HG03064 (cell line): ENCODE measurements around the gene COX4I1.

Experiments
- ATAC-seq: cut with Tn5 transposase; IDR thresholded peaks from one replicate; pipeline ENCODE4 v1.9.1; 2021; ENCODE audit warnings: low read depth; ENCODE audit not compliant: unreplicated experiment

Gene COX4I1

DNA sequence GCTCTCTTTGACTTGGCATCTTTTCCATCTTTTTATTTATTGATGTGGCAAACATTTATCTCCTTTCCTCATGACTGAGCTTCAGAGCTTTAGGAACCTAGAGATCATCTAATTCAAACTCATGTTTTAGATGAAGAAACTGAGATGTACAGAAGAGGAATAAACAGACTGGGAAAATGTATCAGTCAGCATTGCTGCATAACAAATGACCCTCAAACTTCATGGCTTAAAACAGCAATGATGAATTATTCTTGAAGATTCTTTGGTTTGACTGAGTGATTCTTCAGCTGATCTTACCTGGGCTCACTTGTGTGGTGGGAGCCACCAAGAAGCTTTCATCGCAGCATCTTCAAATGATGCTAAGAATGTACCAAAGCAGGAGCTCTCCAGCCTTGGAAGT lies 55.4 kb downstream of the COX4I1 start:
- no peak for ATAC-seq

DNA sequence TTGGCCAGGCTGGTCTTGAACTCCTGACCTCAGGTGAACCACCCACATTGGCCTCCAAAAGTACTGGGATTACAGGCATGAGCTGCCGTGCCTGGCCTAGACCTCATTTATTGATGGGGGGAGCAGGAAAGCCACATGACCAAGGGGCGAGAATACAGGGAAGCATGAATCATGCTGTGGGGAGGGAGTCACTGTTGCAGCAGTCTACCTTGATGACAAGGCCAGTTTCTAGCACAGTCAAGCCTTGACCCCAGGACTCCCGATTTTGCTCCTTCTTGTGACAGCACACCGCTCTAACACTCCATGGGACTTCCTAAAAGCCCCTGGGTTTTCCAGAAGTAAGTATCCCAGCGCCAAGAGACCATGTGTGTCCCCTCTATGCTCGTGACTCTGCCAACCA lies 56.6 kb downstream of the COX4I1 start:
- no peak for ATAC-seq

- no peak for ATAC-seq
These were observed 57.1 kb downstream of the COX4I1 start for GRCh38 chr16:85856585-85856984.
